H9 (cell line): ENCODE measurements around the gene DPP3. TPM values are rescaled to one million over a fixed set of nuclear protein-coding genes. Genes with fewer than 3 reads are reported as not detected.

ENCODE experiments used
- DNase-seq: peaks from one replicate; pipeline ENCODE4 v3.0.0-alpha.2; 2017
- H2AFZ ChIP-seq: one replicate; pipeline ENCODE4 v1.6.1; 2013; ENCODE audit warnings: mild to moderate bottlenecking, low read length, control low read depth, moderate library complexity
- H2AK5ac ChIP-seq: 2 replicates; pipeline ENCODE4 v1.6.1; 2013; ENCODE audit warnings: low read length, control low read depth, mixed read lengths; ENCODE audit not compliant: insufficient read length
- H2BK120ac ChIP-seq: one replicate; pipeline ENCODE4 v1.6.1; 2013; ENCODE audit warnings: low read depth, mild to moderate bottlenecking, low read length, control low read depth, inconsistent platforms; ENCODE audit not compliant: poor library complexity, severe bottlenecking
- H2BK12ac ChIP-seq: 2 replicates; pipeline ENCODE4 v1.6.1; 2013; ENCODE audit warnings: low read length, control low read depth, mixed read lengths, low read depth; ENCODE audit not compliant: insufficient read length
- H2BK15ac ChIP-seq: 2 replicates; pipeline ENCODE4 v1.6.1; 2013; ENCODE audit warnings: low read depth, low read length, control low read depth
- H2BK20ac ChIP-seq: one replicate; pipeline ENCODE4 v1.6.1; 2013; ENCODE audit warnings: low read depth, mild to moderate bottlenecking, low read length, control low read depth, inconsistent platforms; ENCODE audit not compliant: poor library complexity, severe bottlenecking
- H2BK5ac ChIP-seq: 2 replicates; pipeline ENCODE4 v1.6.1; 2013; ENCODE audit warnings: low read length, control low read depth, mixed read lengths; ENCODE audit not compliant: insufficient read length
- H3K14ac ChIP-seq: 2 replicates; pipeline ENCODE4 v1.6.1; 2013; ENCODE audit warnings: low read length, control low read depth; ENCODE audit not compliant: insufficient read depth
- H3K18ac ChIP-seq: 2 replicates; pipeline ENCODE4 v1.6.1; 2013; ENCODE audit warnings: low read depth, mild to moderate bottlenecking, mixed read lengths, low read length, control low read depth; ENCODE audit not compliant: insufficient read length
- H3K23ac ChIP-seq: 2 replicates; pipeline ENCODE4 v1.6.1; 2013; ENCODE audit warnings: low read length, control low read depth, mixed read lengths, low read depth; ENCODE audit not compliant: insufficient read length
- H3K23me2 ChIP-seq: 2 replicates; pipeline ENCODE4 v1.6.1; 2013; ENCODE audit warnings: low read depth, mild to moderate bottlenecking, mixed read lengths, low read length, control low read depth; ENCODE audit not compliant: insufficient read length, poor library complexity, severe bottlenecking
- H3K27ac ChIP-seq: 2 replicates; pipeline ENCODE4 v1.5.1; 2013; ENCODE audit warnings: low read length, control low read depth, mixed read lengths, low read depth; ENCODE audit not compliant: insufficient read length
- H3K27me3 ChIP-seq: 2 replicates; pipeline ENCODE4 v1.6.1; 2013; ENCODE audit warnings: low read length, control low read depth, inconsistent platforms; ENCODE audit not compliant: insufficient read depth
- H3K4ac ChIP-seq: 2 replicates; pipeline ENCODE4 v1.6.1; 2013; ENCODE audit warnings: low read depth, mild to moderate bottlenecking, control low read depth, inconsistent platforms, low read length, moderate library complexity
- H3K4me1 ChIP-seq: 2 replicates; pipeline ENCODE4 v1.6.1; 2013; ENCODE audit warnings: low read length, control low read depth, inconsistent platforms; ENCODE audit not compliant: insufficient read depth
- H3K4me2 ChIP-seq: 2 replicates; pipeline ENCODE4 v1.6.1; 2013; ENCODE audit warnings: low read length, control low read depth, mixed read lengths; ENCODE audit not compliant: insufficient read length, insufficient read depth
- H3K56ac ChIP-seq: 2 replicates; pipeline ENCODE4 v1.6.1; 2013; ENCODE audit warnings: low read depth, mild to moderate bottlenecking, mixed read lengths, low read length, control low read depth; ENCODE audit not compliant: insufficient read length
- H3K79me1 ChIP-seq: 2 replicates; pipeline ENCODE4 v1.6.1; 2013; ENCODE audit warnings: low read depth, mild to moderate bottlenecking, moderate library complexity, low read length, control low read depth, inconsistent platforms; ENCODE audit not compliant: insufficient read depth, poor library complexity, severe bottlenecking
- H3K79me2 ChIP-seq: 2 replicates; pipeline ENCODE4 v1.6.1; 2013; ENCODE audit warnings: low read length, control low read depth, inconsistent platforms; ENCODE audit not compliant: insufficient read depth
- H3K9ac ChIP-seq: 2 replicates; pipeline ENCODE4 v1.6.1; 2013; ENCODE audit warnings: low read length, control low read depth, mixed read lengths; ENCODE audit not compliant: insufficient read length; ENCODE audit errors: extremely low read depth
- H3K9me3 ChIP-seq: one replicate; pipeline ENCODE4 v1.6.1; 2013; ENCODE audit warnings: low read depth, low read length, inconsistent platforms; ENCODE audit not compliant: control insufficient read depth
- H3T11ph ChIP-seq: one replicate; pipeline ENCODE4 v1.6.1; 2013; ENCODE audit warnings: mild to moderate bottlenecking, low read length, control low read depth, inconsistent platforms
- H4K20me1 ChIP-seq: one replicate; pipeline ENCODE4 v1.6.1; 2013; ENCODE audit not compliant: control insufficient read depth, insufficient read length, insufficient read depth
- H4K5ac ChIP-seq: 2 replicates; pipeline ENCODE4 v1.6.1; 2013; ENCODE audit warnings: low read depth, mild to moderate bottlenecking, mixed read lengths, low read length, control low read depth; ENCODE audit not compliant: insufficient read length
- H4K8ac ChIP-seq: replicated peaks from 2 replicates; pipeline ENCODE4 v1.6.1; 2013; ENCODE audit warnings: low read length, control low read depth, mixed read lengths, low read depth; ENCODE audit not compliant: insufficient read length
- H4K91ac ChIP-seq: 2 replicates; pipeline ENCODE4 v1.6.1; 2013; ENCODE audit warnings: low read depth, mild to moderate bottlenecking, moderate library complexity, mixed read lengths, low read length, control low read depth; ENCODE audit not compliant: insufficient read length
- H3K27ac Mint-ChIP-seq, 3 experiments: 2 replicates in 2 of 3; 3 replicates in 1 of 3; pipeline ENCODE4 v1.8.0; 2020 to 2021; ENCODE audit warnings: mixed read lengths in 3 of 3, mild to moderate bottlenecking in 1 of 3, moderate library complexity in 1 of 3
- H3K27me3 Mint-ChIP-seq: 2 replicates; pipeline ENCODE4 v1.8.0; 2021; ENCODE audit warnings: low read depth, mild to moderate bottlenecking, moderate library complexity, mixed read lengths
- H3K36me3 Mint-ChIP-seq, 3 experiments: 2 replicates in 2 of 3; 3 replicates in 1 of 3; pipeline ENCODE4 v1.8.0; 2020 to 2021; ENCODE audit warnings: low read depth in 3 of 3, mixed read lengths in 3 of 3; ENCODE audit not compliant: insufficient read depth in 1 of 3
- H3K4me1 Mint-ChIP-seq, 2 experiments: 2 replicates each; pipeline ENCODE4 v1.8.0; 2020; ENCODE audit warnings: mixed read lengths in 2 of 2
- H3K4me3 Mint-ChIP-seq, 2 experiments: 2 replicates in 1 of 2; 3 replicates in 1 of 2; pipeline ENCODE4 v1.8.0; 2020 to 2021; ENCODE audit warnings: mild to moderate bottlenecking in 2 of 2, mixed read lengths in 2 of 2, moderate library complexity in 1 of 2
- H3K9me3 Mint-ChIP-seq, 2 experiments: 2 replicates in 1 of 2; 3 replicates in 1 of 2; pipeline ENCODE4 v1.8.0; 2020; ENCODE audit warnings: mild to moderate bottlenecking in 2 of 2, mixed read lengths in 2 of 2, moderate library complexity in 1 of 2
- WGBS: extraction: QIAGEN DNeasy Blood & Tissue Kit; methylation state at CpG from one replicate; pipeline ENCODE4 v1.1.7; 2013; ENCODE audit warnings: missing lambda C conversion rate, low lambda C conversion rate, mixed read lengths; ENCODE audit not compliant: insufficient read length; ENCODE audit errors: extremely low coverage; 5-methylcytosine and 5-hydroxymethylcytosine counted together
- total RNA-seq: library from RNA; stranded (reverse); gene quantifications from 2 replicates; pipeline ENCODE4 v1.2.1, GENCODE V29; 2021
- TF ChIP-seq, protein P1 (sequence below): fragments of 200-600 bp; sonication (generic); conservative IDR thresholded peaks from 3 replicates; pipeline ENCODE4 v1.8.0; 2021; ENCODE audit warnings: antibody characterized with exemption, mild to moderate bottlenecking

DPP3 gene
- total RNA-seq, 1 experiment from 2014 or later: 85.3 TPM

DNA sequence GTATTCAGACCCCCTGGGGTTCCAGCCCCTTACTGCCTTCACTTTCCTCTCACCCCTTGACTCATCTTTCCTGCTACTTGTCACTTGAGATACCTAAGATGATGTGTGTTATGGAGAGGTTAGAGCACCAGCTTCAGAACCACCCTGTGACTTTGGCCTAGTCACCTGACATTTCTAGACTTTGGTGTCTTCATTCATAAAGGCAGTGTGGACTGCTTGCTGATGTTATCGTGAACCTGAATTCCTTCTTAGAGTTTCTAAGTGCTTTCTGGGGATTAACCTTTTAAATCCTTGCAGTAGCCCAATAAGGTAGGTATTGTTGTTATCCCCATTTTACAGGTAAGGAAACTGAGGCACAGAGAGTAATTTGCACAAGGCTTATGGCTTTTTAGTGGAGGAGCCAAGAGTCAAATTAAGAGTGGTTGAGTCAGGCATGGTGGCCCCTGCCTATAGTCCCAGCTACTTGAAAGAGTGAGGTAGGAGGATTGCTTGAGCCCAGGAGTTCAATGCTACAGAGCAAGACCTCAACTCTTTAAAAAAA, 25.1 kb downstream of the DPP3 start:
- H3K23ac ChIP-seq: no peak overlapping the region
- peaks cover 2 to 3% of the 10 kb centered on the region in 2 experiments; a peak in 2 of 4 replicates for H3K4me1 Mint-ChIP-seq
- no peaks in the 10 kb centered on the region for H3K79me2 ChIP-seq
- no peak overlapping the region for H3K4ac ChIP-seq
- no peak for DNase-seq
- H4K5ac ChIP-seq: no peak overlapping the region
- no peak overlapping the region for H2AFZ ChIP-seq
- no peaks in the 10 kb centered on the region for H3K79me1 ChIP-seq
- no peaks in the 10 kb centered on the region for H3K9me3 Mint-ChIP-seq
- peaks cover 0 to 43% (median 14%) of the 10 kb centered on the region in 3 experiments; a peak in 6 of 7 replicates for H3K36me3 Mint-ChIP-seq
- no peak overlapping the region for H3K14ac ChIP-seq
- no peak overlapping the region for H3T11ph ChIP-seq
- H3K4me1 ChIP-seq: no peaks in the 10 kb centered on the region
- no peak overlapping the region for H3K56ac ChIP-seq
- no peaks in the 10 kb centered on the region for H4K20me1 ChIP-seq
- H3K27ac Mint-ChIP-seq: no peak overlapping the region; a peak in 1 of 7 replicates
- no peak overlapping the region for H2BK120ac ChIP-seq
- no CpG with 5 or more reads among the region's 1 CpG for WGBS
- no peak overlapping the region for H3K18ac ChIP-seq
- H2BK12ac ChIP-seq: no peak overlapping the region
- H2BK15ac ChIP-seq: no peak overlapping the region
- H3K9me3 ChIP-seq: no peaks in the 10 kb centered on the region
- H2AK5ac ChIP-seq: no peak overlapping the region
- H3K27ac ChIP-seq: no peak overlapping the region
- no peaks in the 10 kb centered on the region for H3K27me3 ChIP-seq
- H3K23me2 ChIP-seq: no peaks in the 10 kb centered on the region
- H4K8ac ChIP-seq: no peak overlapping the region
- H2BK20ac ChIP-seq: no peak overlapping the region
- H3K4me2 ChIP-seq: no peak overlapping the region
- no peak overlapping the region for H3K9ac ChIP-seq
- H3K27me3 Mint-ChIP-seq: no peaks in the 10 kb centered on the region
- TF ChIP-seq, protein P1, sequence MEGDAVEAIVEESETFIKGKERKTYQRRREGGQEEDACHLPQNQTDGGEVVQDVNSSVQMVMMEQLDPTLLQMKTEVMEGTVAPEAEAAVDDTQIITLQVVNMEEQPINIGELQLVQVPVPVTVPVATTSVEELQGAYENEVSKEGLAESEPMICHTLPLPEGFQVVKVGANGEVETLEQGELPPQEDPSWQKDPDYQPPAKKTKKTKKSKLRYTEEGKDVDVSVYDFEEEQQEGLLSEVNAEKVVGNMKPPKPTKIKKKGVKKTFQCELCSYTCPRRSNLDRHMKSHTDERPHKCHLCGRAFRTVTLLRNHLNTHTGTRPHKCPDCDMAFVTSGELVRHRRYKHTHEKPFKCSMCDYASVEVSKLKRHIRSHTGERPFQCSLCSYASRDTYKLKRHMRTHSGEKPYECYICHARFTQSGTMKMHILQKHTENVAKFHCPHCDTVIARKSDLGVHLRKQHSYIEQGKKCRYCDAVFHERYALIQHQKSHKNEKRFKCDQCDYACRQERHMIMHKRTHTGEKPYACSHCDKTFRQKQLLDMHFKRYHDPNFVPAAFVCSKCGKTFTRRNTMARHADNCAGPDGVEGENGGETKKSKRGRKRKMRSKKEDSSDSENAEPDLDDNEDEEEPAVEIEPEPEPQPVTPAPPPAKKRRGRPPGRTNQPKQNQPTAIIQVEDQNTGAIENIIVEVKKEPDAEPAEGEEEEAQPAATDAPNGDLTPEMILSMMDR: no peak
- no peak overlapping the region for H3K4me3 Mint-ChIP-seq
- no peak overlapping the region for H2BK5ac ChIP-seq
- H4K91ac ChIP-seq: no peak overlapping the region
